ENCODE data around the gene MAST3.
"Not testable (repeated sequence)": the region's sequence is repeated elsewhere in the genome, so short reads cannot be mapped to it uniquely, and the experiment has no call there.

The MAST3 gene

GRCh38 chr19:18152817-18153555, 55.4 kb downstream of the MAST3 start, which contains the start of gene PIK3R2:
Gene PIK3R2, plus strand, starts transcription at chr19:18153163. Its CDS starts 2,717 bp downstream, at chr19:18155880.
- Mint-ChIP-seq H3K4me1 (peaks cover 49% of the 10 kb centered on the region), H3K27ac (peak within 1 kb of the TSS; percentile 97 to 99), H3K27me3 (no peaks in the 10 kb centered on the region), H3K4me3 (peak within 1 kb of the TSS; percentile 88 to 93), H3K9me3 (no peaks in the 10 kb centered on the region)
- ATAC-seq (peak; percentile 92), DNase-seq (peak; percentile 100)

GRCh38 chr19:18153556-18154134, 56.1 kb downstream of the MAST3 start:
- DNase-seq: peak; percentile 20 to 38
- ATAC-seq: no peak
- H3K4me3 Mint-ChIP-seq: peak overlapping the region; percentile 88 to 93
- no peaks in the 10 kb centered on the region for H3K9me3 Mint-ChIP-seq
- no peaks in the 10 kb centered on the region for H3K27me3 Mint-ChIP-seq
- peaks cover 49% of the 10 kb centered on the region for H3K4me1 Mint-ChIP-seq
- H3K27ac Mint-ChIP-seq: peak overlapping the region; percentile 92

- ATAC-seq (no peak), DNase-seq (no peak)
- Mint-ChIP-seq H3K9me3 (no peaks in the 10 kb centered on the region), H3K4me3 (peak overlapping the region in 1 of 2 donors; percentile 88), H3K27me3 (no peaks in the 10 kb centered on the region), H3K4me1 (peaks cover 52% of the 10 kb centered on the region), H3K27ac (no peak overlapping the region)
Measured at GRCh38 chr19:18155095-18156087, 57.8 kb downstream of the MAST3 start.

- ATAC-seq (no peak), DNase-seq (no peak)
- Mint-ChIP-seq H3K4me1 (peaks cover 55% of the 10 kb centered on the region), H3K27me3 (no peaks in the 10 kb centered on the region), H3K9me3 (no peaks in the 10 kb centered on the region), H3K27ac (no peak overlapping the region), H3K4me3 (no peak overlapping the region)
Measured at GRCh38 chr19:18156268-18156667, 58.7 kb downstream of the MAST3 start.

- Mint-ChIP-seq H3K27me3 (no peaks in the 10 kb centered on the region), H3K4me1 (peaks cover 53% of the 10 kb centered on the region), H3K9me3 (no peaks in the 10 kb centered on the region), H3K27ac (no peak overlapping the region), H3K4me3 (no peak overlapping the region)
- DNase-seq (no peak), ATAC-seq (no peak)
Measured at GRCh38 chr19:18156841-18157464, 59.4 kb downstream of the MAST3 start.

GRCh38 chr19:18157465-18158063, 60.0 kb downstream of the MAST3 start:
- Mint-ChIP-seq H3K9me3 (no peaks in the 10 kb centered on the region), H3K4me1 (peaks cover 50% of the 10 kb centered on the region), H3K27ac (no peak overlapping the region), H3K27me3 (no peaks in the 10 kb centered on the region), H3K4me3 (no peak overlapping the region)
- no peak for DNase-seq
- no peak for ATAC-seq

- Mint-ChIP-seq H3K9me3 (no peaks in the 10 kb centered on the region), H3K4me1 (peaks cover 50% of the 10 kb centered on the region), H3K27ac (no peak overlapping the region), H3K4me3 (no peak overlapping the region), H3K27me3 (no peaks in the 10 kb centered on the region)
- no peak for DNase-seq
- no peak for ATAC-seq
Measured at GRCh38 chr19:18158467-18158866, 60.9 kb downstream of the MAST3 start.

GRCh38 chr19:18159059-18159616, 61.6 kb downstream of the MAST3 start:
- DNase-seq, H3K4me3 Mint-ChIP-seq, H3K9me3 Mint-ChIP-seq: not testable (repeated sequence)

GRCh38 chr19:18159810-18160209, 62.2 kb downstream of the MAST3 start:
- H3K4me1 Mint-ChIP-seq: peaks cover 38% of the 10 kb centered on the region
- no peak for ATAC-seq
- peak overlapping the region in 1 of 2 donors; percentile 79 for H3K4me3 Mint-ChIP-seq
- H3K27me3 Mint-ChIP-seq: no peaks in the 10 kb centered on the region
- no peak for DNase-seq
- H3K27ac Mint-ChIP-seq: no peak overlapping the region
- no peaks in the 10 kb centered on the region for H3K9me3 Mint-ChIP-seq

More at GRCh38 chr19:18159059-18159616, 61.6 kb downstream of the MAST3 start:
- not testable (repeated sequence) for ATAC-seq, H3K27ac Mint-ChIP-seq, H3K27me3 Mint-ChIP-seq
- H3K4me1 Mint-ChIP-seq: peaks cover 44% of the 10 kb centered on the region

- DNase-seq (peak in 1 of 2 donors; percentile 31), ATAC-seq (peak; percentile 2)
- Mint-ChIP-seq H3K27ac (peak overlapping the region; percentile 90 to 97), H3K4me1 (peaks cover 33% of the 10 kb centered on the region), H3K9me3 (no peaks in the 10 kb centered on the region), H3K4me3 (peak overlapping the region; percentile 79 to 83), H3K27me3 (no peaks in the 10 kb centered on the region)
Measured at GRCh38 chr19:18160493-18160970, 63.0 kb downstream of the MAST3 start.

- no peaks in the 10 kb centered on the region for H3K27me3 Mint-ChIP-seq
- no peaks in the 10 kb centered on the region for H3K9me3 Mint-ChIP-seq
- H3K4me1 Mint-ChIP-seq: peaks cover 30% of the 10 kb centered on the region
- ATAC-seq (peak; percentile 91), DNase-seq (peak; percentile 83 to 91)
- peak overlapping the region; percentile 90 to 97 for H3K27ac Mint-ChIP-seq
- peak overlapping the region; percentile 79 to 83 for H3K4me3 Mint-ChIP-seq
Measured at GRCh38 chr19:18160971-18161635, 63.5 kb downstream of the MAST3 start.

GRCh38 chr19:18161636-18162002, 64.0 kb downstream of the MAST3 start:
- H3K27ac Mint-ChIP-seq: peak overlapping the region in 1 of 2 donors; percentile 19
- ATAC-seq: peak; percentile 21
- H3K4me1 Mint-ChIP-seq: peaks cover 25% of the 10 kb centered on the region

GRCh38 chr19:18164072-18164471, 66.5 kb downstream of the MAST3 start:
- DNase-seq (no peak), ATAC-seq (no peak)
- Mint-ChIP-seq H3K4me1 (peaks cover 24% of the 10 kb centered on the region), H3K9me3 (no peaks in the 10 kb centered on the region), H3K4me3 (no peak overlapping the region), H3K27me3 (no peaks in the 10 kb centered on the region), H3K27ac (no peak overlapping the region)

More at GRCh38 chr19:18161636-18162002, 64.0 kb downstream of the MAST3 start:
- DNase-seq: no peak
- Mint-ChIP-seq H3K27me3 (no peaks in the 10 kb centered on the region), H3K4me3 (peak overlapping the region; percentile 37 to 59), H3K9me3 (no peaks in the 10 kb centered on the region)

Measured in stimulated activated naive CD8-positive, alpha-beta T cell treated with anti-CD3 and anti-CD28 coated beads, Interleukin-15, amount 100 ng/mL, for 72 hours (primary cell).